SK-N-SH treated with all-trans-retinoic acid at 6 μM for 48 hours (cell line): Measurements from ENCODE around the gene RBM33.

Experiments
- ATAC-seq: fragments of 200-7000 bp; cut with Tn5 transposase; 3 replicates; pipeline ENCODE4 v1.9.1; 2020; ENCODE audit warnings: mild to moderate bottlenecking, moderate library complexity
- CSDC2 ChIP-seq: fragments of 250-450 bp; sonication (Bioruptor Pico); IDR thresholded peaks from 2 replicates; pipeline ENCODE4 v1.5.0; 2020; ENCODE audit warnings: mild to moderate bottlenecking, moderate library complexity
- ESRRG ChIP-seq: fragments of 250-450 bp; sonication (Bioruptor Pico); IDR thresholded peaks from 2 replicates; pipeline ENCODE4 v1.6.1; 2021; ENCODE audit warnings: mild to moderate bottlenecking
- GLIS3 ChIP-seq: fragments of 250-450 bp; sonication (Bioruptor Pico); IDR thresholded peaks from 2 replicates; pipeline ENCODE4 v1.5.0; 2020; ENCODE audit warnings: mild to moderate bottlenecking, moderate library complexity
- ISL1 ChIP-seq: fragments of 250-450 bp; sonication (Bioruptor Pico); IDR thresholded peaks from 2 replicates; pipeline ENCODE4 v2.1.2; 2022; ENCODE audit warnings: mild to moderate bottlenecking, moderate library complexity
- OSR1 ChIP-seq: fragments of 250-450 bp; sonication (Bioruptor Pico); IDR thresholded peaks from 2 replicates; pipeline ENCODE4 v1.8.0; 2022; ENCODE audit warnings: moderate library complexity, mild to moderate bottlenecking, inconsistent platforms
- PPARA ChIP-seq: fragments of 250-450 bp; sonication (Bioruptor Pico); IDR thresholded peaks from 2 replicates; pipeline ENCODE4 v1.5.0; 2020; ENCODE audit warnings: mild to moderate bottlenecking, borderline replicate concordance
- RARB ChIP-seq: fragments of 250-450 bp; sonication (Bioruptor Pico); IDR thresholded peaks from 2 replicates; pipeline ENCODE4 v1.8.0; 2021; ENCODE audit warnings: mild to moderate bottlenecking, moderate library complexity
- SNAI2 ChIP-seq: fragments of 250-450 bp; sonication (Bioruptor Pico); IDR thresholded peaks from 2 replicates; pipeline ENCODE4 v1.5.0; 2020; ENCODE audit warnings: mild to moderate bottlenecking, moderate library complexity
- ZC3H10 ChIP-seq: fragments of 250-450 bp; sonication (Bioruptor Pico); IDR thresholded peaks from 2 replicates; pipeline ENCODE4 v1.5.1; 2021; ENCODE audit warnings: mild to moderate bottlenecking, moderate library complexity
- ZFP3 ChIP-seq: fragments of 250-450 bp; sonication (Bioruptor Pico); IDR thresholded peaks from 2 replicates; pipeline ENCODE4 v1.5.0; 2020; ENCODE audit warnings: mild to moderate bottlenecking, moderate library complexity
- ZFP30 ChIP-seq: fragments of 450-650 bp; formaldehyde crosslinking; IDR thresholded peaks from 2 replicates; pipeline ENCODE4 v1.5.0; 2022; ENCODE audit warnings: mild to moderate bottlenecking, moderate library complexity
- ZNF565 ChIP-seq: fragments of 450-650 bp; formaldehyde crosslinking; conservative IDR thresholded peaks from 2 replicates; pipeline ENCODE4 v1.5.0; 2020; ENCODE audit warnings: low read depth, mild to moderate bottlenecking, moderate library complexity
- ZNF70 ChIP-seq: fragments of 450-650 bp; formaldehyde crosslinking; IDR thresholded peaks from 2 replicates; pipeline ENCODE4 v1.5.0; 2020; ENCODE audit warnings: mild to moderate bottlenecking, moderate library complexity
- ZNF8 ChIP-seq: fragments of 450-650 bp; formaldehyde crosslinking; IDR thresholded peaks from 2 replicates; pipeline ENCODE4 v1.5.0; 2020; ENCODE audit warnings: mild to moderate bottlenecking, moderate library complexity
- TF ChIP-seq, protein P1 (sequence below): fragments of 250-450 bp; sonication (Bioruptor Pico); IDR thresholded peaks from 2 replicates; pipeline ENCODE4 v1.5.1; 2021; ENCODE audit warnings: mild to moderate bottlenecking, moderate library complexity
- TF ChIP-seq, protein P2 (sequence below): fragments of 250-450 bp; sonication (Bioruptor Pico); IDR thresholded peaks from 2 replicates; pipeline ENCODE4 v1.8.0; 2020; ENCODE audit warnings: mild to moderate bottlenecking, moderate library complexity, borderline replicate concordance
- TF ChIP-seq, protein P3 (sequence below): fragments of 250-450 bp; sonication (Bioruptor Pico); IDR thresholded peaks from 2 replicates; pipeline ENCODE4 v1.8.0; 2021; ENCODE audit warnings: low read depth, mild to moderate bottlenecking, moderate library complexity, borderline replicate concordance
- TF ChIP-seq, protein P4 (sequence below): fragments of 250-450 bp; sonication (Bioruptor Pico); IDR thresholded peaks from 2 replicates; pipeline ENCODE4 v1.5.0; 2020; ENCODE audit warnings: mild to moderate bottlenecking, moderate library complexity
- TF ChIP-seq, protein P5 (sequence below): fragments of 250-450 bp; sonication (Bioruptor Pico); IDR thresholded peaks from 2 replicates; pipeline ENCODE4 v1.5.1; 2020; ENCODE audit warnings: low read depth, mild to moderate bottlenecking, moderate library complexity

Gene RBM33

DNA sequence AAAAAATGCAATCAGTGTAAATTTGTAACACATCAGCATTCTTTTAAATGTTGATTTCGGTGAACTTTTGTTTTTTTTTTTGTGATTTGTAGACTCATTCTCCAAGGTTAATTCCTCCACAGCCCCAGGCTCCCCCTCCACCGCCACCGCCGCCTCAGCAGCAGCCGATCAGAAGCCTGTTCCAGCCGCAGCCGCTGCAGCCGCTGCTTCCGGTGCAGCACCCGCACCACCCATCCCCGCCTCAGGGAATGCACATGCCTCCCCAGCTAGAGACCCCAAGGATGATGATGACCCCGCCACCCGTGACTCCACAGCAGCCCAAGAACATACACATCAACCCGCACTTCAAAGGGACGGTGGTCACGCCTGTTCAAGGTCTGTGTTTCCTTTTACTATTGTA is 66.6 kb downstream of the RBM33 start:
- no peak for ATAC-seq

DNA sequence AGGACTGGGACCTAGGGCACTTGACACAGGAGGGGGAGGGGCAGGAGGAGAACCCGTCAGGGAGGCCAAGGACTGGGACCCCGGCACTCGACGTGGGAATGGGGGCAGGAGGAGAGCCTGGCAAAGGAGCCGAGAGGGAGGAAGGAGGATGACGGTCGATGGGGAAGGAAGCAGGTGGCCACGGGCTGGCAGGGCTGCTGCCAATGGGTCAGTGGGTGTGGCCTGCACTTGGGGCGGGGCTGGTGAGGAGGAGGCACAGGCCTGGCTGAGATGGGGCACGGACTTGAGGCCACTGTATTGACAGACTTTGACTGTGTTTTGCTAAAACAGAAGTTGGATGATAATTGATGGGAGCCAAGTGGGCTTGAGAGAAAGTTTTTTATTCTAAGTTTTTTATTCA is 68.9 kb downstream of the RBM33 start:
- ATAC-seq = no peak
- TF ChIP-seq ZFP3 (CRISPR knock-in tag) = no peak
- TF ChIP-seq ZNF70 (CRISPR knock-in tag) = no peak
- TF ChIP-seq, protein P1, sequence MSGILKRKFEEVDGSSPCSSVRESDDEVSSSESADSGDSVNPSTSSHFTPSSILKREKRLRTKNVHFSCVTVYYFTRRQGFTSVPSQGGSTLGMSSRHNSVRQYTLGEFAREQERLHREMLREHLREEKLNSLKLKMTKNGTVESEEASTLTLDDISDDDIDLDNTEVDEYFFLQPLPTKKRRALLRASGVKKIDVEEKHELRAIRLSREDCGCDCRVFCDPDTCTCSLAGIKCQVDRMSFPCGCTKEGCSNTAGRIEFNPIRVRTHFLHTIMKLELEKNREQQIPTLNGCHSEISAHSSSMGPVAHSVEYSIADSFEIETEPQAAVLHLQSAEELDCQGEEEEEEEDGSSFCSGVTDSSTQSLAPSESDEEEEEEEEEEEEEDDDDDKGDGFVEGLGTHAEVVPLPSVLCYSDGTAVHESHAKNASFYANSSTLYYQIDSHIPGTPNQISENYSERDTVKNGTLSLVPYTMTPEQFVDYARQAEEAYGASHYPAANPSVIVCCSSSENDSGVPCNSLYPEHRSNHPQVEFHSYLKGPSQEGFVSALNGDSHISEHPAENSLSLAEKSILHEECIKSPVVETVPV (CRISPR knock-in tag) = no peak
- no peak for TF ChIP-seq GLIS3 (CRISPR knock-in tag)
- TF ChIP-seq ISL1 (CRISPR knock-in tag) = no peak
- TF ChIP-seq SNAI2 (CRISPR knock-in tag) = no peak
- TF ChIP-seq, protein P2, sequence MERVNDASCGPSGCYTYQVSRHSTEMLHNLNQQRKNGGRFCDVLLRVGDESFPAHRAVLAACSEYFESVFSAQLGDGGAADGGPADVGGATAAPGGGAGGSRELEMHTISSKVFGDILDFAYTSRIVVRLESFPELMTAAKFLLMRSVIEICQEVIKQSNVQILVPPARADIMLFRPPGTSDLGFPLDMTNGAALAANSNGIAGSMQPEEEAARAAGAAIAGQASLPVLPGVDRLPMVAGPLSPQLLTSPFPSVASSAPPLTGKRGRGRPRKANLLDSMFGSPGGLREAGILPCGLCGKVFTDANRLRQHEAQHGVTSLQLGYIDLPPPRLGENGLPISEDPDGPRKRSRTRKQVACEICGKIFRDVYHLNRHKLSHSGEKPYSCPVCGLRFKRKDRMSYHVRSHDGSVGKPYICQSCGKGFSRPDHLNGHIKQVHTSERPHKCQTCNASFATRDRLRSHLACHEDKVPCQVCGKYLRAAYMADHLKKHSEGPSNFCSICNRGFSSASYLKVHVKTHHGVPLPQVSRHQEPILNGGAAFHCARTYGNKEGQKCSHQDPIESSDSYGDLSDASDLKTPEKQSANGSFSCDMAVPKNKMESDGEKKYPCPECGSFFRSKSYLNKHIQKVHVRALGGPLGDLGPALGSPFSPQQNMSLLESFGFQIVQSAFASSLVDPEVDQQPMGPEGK = no peak
- TF ChIP-seq, protein P3, sequence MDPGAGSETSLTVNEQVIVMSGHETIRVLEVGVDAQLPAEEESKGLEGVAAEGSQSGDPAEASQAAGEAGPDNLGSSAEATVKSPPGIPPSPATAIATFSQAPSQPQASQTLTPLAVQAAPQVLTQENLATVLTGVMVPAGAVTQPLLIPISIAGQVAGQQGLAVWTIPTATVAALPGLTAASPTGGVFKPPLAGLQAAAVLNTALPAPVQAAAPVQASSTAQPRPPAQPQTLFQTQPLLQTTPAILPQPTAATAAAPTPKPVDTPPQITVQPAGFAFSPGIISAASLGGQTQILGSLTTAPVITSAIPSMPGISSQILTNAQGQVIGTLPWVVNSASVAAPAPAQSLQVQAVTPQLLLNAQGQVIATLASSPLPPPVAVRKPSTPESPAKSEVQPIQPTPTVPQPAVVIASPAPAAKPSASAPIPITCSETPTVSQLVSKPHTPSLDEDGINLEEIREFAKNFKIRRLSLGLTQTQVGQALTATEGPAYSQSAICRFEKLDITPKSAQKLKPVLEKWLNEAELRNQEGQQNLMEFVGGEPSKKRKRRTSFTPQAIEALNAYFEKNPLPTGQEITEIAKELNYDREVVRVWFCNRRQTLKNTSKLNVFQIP (CRISPR knock-in tag) = no peak
- TF ChIP-seq, all 23 proteins: peak for 0

More for the DNA sequence above, 66.6 kb downstream of the RBM33 start:
- TF ChIP-seq, protein P2 = no peak
- TF ChIP-seq, protein P4, sequence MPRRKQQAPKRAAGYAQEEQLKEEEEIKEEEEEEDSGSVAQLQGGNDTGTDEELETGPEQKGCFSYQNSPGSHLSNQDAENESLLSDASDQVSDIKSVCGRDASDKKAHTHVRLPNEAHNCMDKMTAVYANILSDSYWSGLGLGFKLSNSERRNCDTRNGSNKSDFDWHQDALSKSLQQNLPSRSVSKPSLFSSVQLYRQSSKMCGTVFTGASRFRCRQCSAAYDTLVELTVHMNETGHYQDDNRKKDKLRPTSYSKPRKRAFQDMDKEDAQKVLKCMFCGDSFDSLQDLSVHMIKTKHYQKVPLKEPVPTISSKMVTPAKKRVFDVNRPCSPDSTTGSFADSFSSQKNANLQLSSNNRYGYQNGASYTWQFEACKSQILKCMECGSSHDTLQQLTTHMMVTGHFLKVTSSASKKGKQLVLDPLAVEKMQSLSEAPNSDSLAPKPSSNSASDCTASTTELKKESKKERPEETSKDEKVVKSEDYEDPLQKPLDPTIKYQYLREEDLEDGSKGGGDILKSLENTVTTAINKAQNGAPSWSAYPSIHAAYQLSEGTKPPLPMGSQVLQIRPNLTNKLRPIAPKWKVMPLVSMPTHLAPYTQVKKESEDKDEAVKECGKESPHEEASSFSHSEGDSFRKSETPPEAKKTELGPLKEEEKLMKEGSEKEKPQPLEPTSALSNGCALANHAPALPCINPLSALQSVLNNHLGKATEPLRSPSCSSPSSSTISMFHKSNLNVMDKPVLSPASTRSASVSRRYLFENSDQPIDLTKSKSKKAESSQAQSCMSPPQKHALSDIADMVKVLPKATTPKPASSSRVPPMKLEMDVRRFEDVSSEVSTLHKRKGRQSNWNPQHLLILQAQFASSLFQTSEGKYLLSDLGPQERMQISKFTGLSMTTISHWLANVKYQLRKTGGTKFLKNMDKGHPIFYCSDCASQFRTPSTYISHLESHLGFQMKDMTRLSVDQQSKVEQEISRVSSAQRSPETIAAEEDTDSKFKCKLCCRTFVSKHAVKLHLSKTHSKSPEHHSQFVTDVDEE (CRISPR knock-in tag) = no peak
- TF ChIP-seq ZFP3 (CRISPR knock-in tag) = no peak
- TF ChIP-seq ISL1 (CRISPR knock-in tag) = no peak
- TF ChIP-seq ESRRG = no peak
- TF ChIP-seq ZC3H10 (CRISPR knock-in tag) = no peak
- no peak for TF ChIP-seq PPARA (CRISPR knock-in tag)
- TF ChIP-seq ZNF565 = no peak
- no peak for TF ChIP-seq SNAI2 (CRISPR knock-in tag)
- no peak for TF ChIP-seq RARB (CRISPR knock-in tag)
- TF ChIP-seq ZFP30 (CRISPR knock-in tag) = no peak
- TF ChIP-seq GLIS3 (CRISPR knock-in tag) = no peak
- TF ChIP-seq OSR1 (CRISPR knock-in tag) = no peak
- TF ChIP-seq ZNF70 (CRISPR knock-in tag) = no peak
- no peak for TF ChIP-seq ZNF8
- TF ChIP-seq, protein P3 (CRISPR knock-in tag) = no peak
- TF ChIP-seq CSDC2 = no peak
- TF ChIP-seq, protein P5, sequence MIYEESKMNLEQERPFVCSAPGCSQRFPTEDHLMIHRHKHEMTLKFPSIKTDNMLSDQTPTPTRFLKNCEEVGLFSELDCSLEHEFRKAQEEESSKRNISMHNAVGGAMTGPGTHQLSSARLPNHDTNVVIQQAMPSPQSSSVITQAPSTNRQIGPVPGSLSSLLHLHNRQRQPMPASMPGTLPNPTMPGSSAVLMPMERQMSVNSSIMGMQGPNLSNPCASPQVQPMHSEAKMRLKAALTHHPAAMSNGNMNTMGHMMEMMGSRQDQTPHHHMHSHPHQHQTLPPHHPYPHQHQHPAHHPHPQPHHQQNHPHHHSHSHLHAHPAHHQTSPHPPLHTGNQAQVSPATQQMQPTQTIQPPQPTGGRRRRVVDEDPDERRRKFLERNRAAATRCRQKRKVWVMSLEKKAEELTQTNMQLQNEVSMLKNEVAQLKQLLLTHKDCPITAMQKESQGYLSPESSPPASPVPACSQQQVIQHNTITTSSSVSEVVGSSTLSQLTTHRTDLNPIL (CRISPR knock-in tag) = no peak
